ENCODE data around the gene TMEM63C. TPM values are rescaled to one million over a fixed set of nuclear protein-coding genes. Genes with fewer than 3 reads are reported as not detected.
A peak's percentile ranks its signal among the peaks of the same experiment; 100 is the strongest.

Gene TMEM63C
- total RNA-seq, 2 experiments from 2014 or later = 0.29 to 0.45 TPM

DNA sequence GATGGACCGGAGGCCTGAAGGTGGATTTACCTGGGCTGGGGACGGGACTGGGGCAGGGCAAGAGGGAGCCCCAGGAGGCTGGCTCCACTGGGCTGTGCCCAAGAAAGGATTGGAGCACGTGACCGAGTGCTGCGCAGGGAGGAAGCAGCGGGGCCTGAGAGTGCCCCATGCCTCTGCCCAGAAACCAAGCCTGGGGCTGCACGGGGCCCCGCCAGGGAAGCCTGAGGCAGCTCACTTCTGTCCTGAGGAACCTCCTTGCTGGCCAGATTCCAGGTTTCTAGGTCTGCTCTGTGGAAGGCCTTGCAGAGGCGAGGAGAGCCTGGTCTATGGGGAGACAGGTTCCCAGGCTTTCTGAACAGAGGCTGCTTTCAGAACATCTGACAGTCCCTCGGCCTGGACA, 79.0 kb downstream of the TMEM63C start:
- H3K4me3 Mint-ChIP-seq = no peak overlapping the region
- H3K36me3 Mint-ChIP-seq (ENCODE audit: low read depth) = no peaks in the 10 kb centered on the region

DNA sequence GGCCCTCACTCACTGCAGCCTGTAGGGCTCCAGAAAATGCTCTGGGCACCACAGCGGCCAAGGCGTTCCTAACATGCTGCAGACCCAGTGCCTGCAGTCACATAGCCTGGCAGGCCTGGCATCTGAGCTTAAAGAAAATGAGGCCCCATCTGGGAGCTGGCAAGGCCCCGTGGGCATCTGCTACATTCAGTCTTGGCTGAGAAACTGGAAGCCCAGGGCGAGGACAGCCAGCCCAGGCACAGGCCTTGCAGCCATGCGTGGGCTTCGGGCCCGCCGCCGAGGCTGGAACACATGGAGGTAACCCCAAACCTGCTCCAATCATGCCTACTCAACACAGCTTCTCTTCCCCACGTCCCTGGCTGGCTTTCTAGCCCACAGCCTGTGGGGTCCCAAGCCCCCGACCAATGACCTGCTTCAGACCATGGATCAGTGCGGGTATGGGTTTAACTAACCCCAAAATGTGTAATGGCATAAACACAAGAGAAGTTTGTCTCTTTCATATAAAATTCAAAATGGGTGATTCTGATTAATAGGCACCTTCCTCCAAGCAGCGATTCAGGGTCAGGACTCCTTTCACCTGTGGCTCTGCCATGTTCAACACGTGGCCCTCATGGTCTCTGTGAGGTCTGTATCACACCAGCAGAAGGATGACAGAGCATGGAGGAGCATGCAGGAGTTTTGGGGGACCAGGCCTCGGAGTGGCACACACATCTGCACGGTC, 83.0 kb downstream of the TMEM63C start:
- peaks cover 2% of the 10 kb centered on the region for H3K9me3 Mint-ChIP-seq
- no peaks in the 10 kb centered on the region for H3K4me1 Mint-ChIP-seq
- H3K27ac Mint-ChIP-seq = no peak overlapping the region
- POLR2A ChIA-PET = no interaction called here
- CTCF ChIA-PET = no interaction called here
- no peaks in the 10 kb centered on the region for H3K36me3 Mint-ChIP-seq (ENCODE audit: low read depth)
- DNase-seq = no peak
- peaks cover 30% of the 10 kb centered on the region for H3K27me3 Mint-ChIP-seq
- no peak overlapping the region for H3K4me3 Mint-ChIP-seq

More for the DNA sequence above, 79.0 kb downstream of the TMEM63C start:
- DNase-seq = no peak
- CTCF ChIA-PET = no interaction called here
- H3K27me3 Mint-ChIP-seq = peaks cover 15% of the 10 kb centered on the region
- H3K4me1 Mint-ChIP-seq = no peaks in the 10 kb centered on the region
- no peaks in the 10 kb centered on the region for H3K9me3 Mint-ChIP-seq
- H3K27ac Mint-ChIP-seq = no peak overlapping the region
- POLR2A ChIA-PET = no interaction called here

DNA sequence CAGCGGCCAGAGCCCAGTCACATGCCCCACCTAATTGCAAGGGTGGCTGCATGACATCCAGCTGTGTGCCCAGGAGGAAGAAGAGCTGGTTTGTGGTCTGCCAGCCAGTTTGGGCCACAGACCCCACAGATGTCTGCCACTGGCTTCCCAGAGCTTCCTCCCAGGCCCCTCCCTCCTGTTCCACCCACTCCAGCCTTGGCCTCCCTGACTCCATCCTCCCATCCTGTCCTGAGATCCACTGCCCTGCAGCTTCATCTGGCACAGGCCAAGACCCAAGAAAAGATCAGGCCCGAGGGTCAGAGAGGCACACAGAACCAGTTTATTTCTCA, 83.6 kb downstream of the TMEM63C start:
- no peak for DNase-seq
- H3K36me3 Mint-ChIP-seq (ENCODE audit: low read depth) = no peaks in the 10 kb centered on the region
- POLR2A ChIA-PET = no interaction called here
- H3K4me3 Mint-ChIP-seq = no peak overlapping the region
- H3K9me3 Mint-ChIP-seq = peaks cover 2% of the 10 kb centered on the region
- peaks cover 1% of the 10 kb centered on the region for H3K4me1 Mint-ChIP-seq
- CTCF ChIA-PET = no interaction called here
- H3K27ac Mint-ChIP-seq = no peak overlapping the region
- peaks cover 35% of the 10 kb centered on the region for H3K27me3 Mint-ChIP-seq

DNA sequence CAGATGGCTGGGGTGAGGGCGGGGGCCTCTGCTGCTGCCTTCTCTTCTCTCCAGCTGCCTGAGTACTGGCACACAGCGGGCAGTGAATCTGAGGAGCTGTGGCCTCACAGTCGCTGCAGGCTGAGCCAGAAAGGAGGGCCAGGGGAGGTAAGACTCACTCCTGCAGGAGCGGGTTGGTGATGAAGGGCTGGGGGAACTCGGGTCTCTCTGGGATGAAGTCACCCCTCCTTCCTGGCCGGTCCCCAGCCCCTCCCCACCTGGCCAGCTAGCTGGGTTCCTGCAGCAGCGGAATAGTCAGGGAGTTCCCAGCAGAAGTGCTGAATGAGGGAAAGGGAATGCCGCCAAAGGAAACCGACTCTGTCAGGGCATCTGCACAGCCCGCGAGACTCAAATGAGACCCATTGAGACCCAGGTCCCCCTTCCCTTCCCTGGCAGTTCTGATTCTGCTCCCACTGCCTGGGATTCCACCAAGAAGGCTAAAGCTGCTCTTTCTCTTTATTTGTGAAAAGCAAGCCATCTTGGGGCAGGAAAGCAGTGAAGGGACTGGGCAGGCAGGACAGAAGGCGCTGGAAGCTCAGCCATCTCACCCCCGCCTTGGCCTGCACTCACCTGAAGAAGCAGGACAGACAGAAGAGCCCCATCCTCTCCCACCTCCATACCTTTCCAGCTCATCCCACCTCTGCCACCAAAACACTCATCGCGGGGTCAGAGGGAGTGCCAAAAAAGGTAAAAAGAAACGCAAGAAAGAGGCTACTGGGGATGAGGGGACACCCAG, 84.2 kb downstream of the TMEM63C start:
- ChIA-PET POLR2A (interaction anchor here (0.6 kb wide), 1 partner anchor 26 kb away, joined by 3 read pairs; no protein-coding TSS in a partner anchor), CTCF (interaction anchor here (0.5 to 0.6 kb wide), 2 partner anchors 16 to 51 kb away, joined by 4 read pairs; no protein-coding TSS in a partner anchor)
- Mint-ChIP-seq H3K27ac (no peak overlapping the region), H3K36me3 (ENCODE audit: low read depth) (no peaks in the 10 kb centered on the region), H3K4me1 (peaks cover 1% of the 10 kb centered on the region), H3K27me3 (peaks cover 37% of the 10 kb centered on the region), H3K4me3 (no peak overlapping the region), H3K9me3 (peaks cover 2% of the 10 kb centered on the region)
- no peak for DNase-seq

DNA sequence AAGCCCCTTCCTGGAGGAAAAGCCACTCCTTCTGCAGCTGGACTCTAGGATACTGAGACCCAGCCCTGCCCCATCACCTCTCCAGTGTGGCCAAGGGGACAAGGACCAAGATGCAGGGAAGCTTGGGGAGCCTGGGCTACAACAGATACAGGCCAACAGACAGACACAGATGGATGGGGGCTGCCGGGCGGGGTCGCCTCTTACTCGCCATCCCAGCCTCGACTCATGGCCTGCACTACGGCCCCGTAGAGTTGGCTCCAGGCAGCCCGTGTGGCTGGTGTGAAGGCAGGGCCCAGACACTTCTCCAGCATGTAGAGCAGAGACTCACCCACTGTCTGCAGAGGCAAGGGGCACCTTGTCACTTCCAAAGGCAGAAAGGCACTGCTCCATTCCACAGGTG, 84.7 kb downstream of the TMEM63C start:
- Mint-ChIP-seq H3K36me3 (ENCODE audit: low read depth) (no peaks in the 10 kb centered on the region), H3K9me3 (peaks cover 2% of the 10 kb centered on the region), H3K27me3 (peaks cover 38% of the 10 kb centered on the region), H3K27ac (no peak overlapping the region), H3K4me3 (no peak overlapping the region), H3K4me1 (peaks cover 1% of the 10 kb centered on the region)
- DNase-seq = no peak
- ChIA-PET POLR2A (no interaction called here), CTCF (interaction anchor here (0.5 to 0.6 kb wide), 2 partner anchors 16 to 50 kb away, joined by 4 read pairs; no protein-coding TSS in a partner anchor)

DNA sequence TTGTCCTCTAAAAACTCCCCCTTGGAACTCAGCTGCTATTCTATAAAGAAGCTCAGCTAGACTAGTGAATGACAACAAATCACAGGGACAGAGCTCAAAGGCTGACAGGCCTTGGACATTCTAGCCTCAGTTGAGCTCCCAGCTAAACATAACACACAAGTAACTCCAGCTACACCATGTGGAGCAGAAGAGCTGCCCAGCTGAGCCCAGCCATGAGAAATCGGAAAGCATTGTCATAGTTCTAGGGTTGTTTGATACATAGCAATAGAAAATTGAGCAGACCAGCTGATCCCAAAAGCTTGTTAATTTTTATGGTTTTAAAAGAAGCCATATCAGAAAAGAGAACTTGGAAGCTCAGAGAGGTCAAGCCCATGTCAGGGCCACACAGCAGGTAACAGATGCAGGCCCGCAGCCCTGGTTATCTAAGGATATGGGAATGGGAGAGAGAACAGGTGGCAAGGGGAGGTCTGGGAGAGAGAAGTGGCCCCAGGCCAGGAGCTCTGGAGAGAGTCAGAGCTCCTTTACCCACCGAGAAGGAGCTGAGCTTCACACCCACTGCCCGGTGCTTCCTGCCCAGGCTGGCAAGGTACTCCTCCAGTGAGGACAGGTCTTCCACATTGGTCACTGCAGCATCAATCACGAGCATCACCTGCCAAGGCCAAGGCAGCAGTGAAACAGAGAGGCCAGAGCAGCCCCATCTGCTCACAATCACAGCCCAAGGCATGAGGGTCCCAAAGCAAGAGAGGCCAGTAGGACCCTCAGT, 86.5 kb downstream of the TMEM63C start:
- Mint-ChIP-seq H3K27me3 (peaks cover 44% of the 10 kb centered on the region), H3K4me1 (peaks cover 1% of the 10 kb centered on the region)

DNA sequence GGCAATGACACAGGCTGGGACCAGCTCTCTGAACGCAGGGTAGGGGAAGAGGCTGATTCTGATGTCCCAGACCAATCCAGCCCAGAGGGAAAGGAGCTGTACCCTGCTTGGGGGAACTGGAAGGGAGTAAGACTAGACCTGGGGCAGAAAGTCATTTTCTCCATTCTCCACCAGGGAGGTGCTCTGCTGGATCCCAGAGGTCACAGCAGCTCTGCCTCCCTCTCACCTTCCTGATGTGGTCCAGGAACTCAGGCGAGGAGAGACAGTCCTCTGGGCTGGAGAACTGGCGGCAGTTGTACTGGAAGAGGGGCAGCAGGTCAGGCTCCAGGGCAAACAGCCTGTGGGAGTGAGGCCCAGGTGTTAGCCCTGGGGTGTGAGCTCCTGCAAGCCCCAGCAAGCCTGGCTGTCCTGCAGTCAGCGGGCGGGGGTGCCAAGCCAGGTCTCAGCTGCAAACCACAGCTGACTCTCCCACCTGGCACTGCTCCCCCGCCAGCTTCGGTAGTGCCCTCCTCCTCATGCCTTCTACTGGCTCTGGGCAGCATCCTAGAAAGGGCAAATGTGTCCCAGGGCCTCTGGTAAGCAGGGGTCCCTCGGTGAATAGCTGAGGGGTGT, 87.5 kb downstream of the TMEM63C start:
- ChIA-PET POLR2A (no interaction called here), CTCF (interaction anchor here (1.2 kb wide), 1 partner anchor 21 kb away, joined by 4 read pairs; no protein-coding TSS in a partner anchor)
- no peak for DNase-seq
- Mint-ChIP-seq H3K4me1 (peaks cover 1% of the 10 kb centered on the region), H3K27me3 (peaks cover 38% of the 10 kb centered on the region), H3K27ac (no peak overlapping the region), H3K36me3 (ENCODE audit: low read depth) (no peaks in the 10 kb centered on the region), H3K4me3 (no peak overlapping the region), H3K9me3 (peaks cover 2% of the 10 kb centered on the region)

More for the DNA sequence above, 86.5 kb downstream of the TMEM63C start:
- Mint-ChIP-seq H3K27ac (peak overlapping the region; percentile 31), H3K4me3 (no peak overlapping the region), H3K36me3 (ENCODE audit: low read depth) (no peaks in the 10 kb centered on the region), H3K9me3 (peaks cover 2% of the 10 kb centered on the region)
- POLR2A ChIA-PET = no interaction called here
- no peak for DNase-seq
- CTCF ChIA-PET = interaction anchor here (1.2 kb wide), 1 partner anchor 22 kb away, joined by 4 read pairs; no protein-coding TSS in a partner anchor

DNA sequence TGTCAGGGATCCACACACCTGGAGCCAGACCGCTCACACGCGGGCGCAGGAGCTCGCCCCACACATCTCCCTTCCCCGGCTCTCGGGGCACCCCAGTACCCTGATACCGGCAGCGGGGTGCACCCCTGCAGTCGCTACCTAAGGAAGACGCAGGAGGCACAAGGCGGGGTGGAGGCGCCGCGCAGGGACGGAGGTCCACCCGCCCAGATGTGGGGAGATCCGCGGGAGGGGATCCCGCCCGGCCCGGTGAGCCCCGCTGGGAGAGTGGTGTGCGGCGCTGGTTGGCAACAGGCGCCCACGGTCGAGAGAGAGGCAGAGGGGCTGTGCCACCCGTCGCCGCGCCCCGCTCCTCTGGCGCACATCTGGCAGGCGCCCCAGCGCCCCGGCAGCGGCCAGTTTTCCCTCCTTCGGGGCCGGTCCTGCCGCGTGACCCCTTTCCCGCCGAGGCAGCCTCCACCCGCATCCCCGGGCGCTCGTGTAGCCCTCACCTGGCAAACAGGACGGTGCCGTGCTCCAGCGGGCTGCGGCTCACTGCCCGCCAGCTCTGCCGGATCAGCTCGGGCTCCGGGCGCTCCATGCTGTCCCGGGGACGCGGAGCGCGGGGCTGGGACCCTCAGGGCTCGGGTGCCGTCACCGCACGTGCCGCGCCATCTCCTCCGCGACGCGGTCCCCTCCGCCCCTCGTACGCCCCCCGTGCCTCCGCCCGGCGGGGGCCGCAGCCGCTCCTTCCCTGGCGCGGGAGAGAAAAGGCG, 88.9 kb downstream of the TMEM63C start:
- no peak for DNase-seq
- no peaks in the 10 kb centered on the region for H3K36me3 Mint-ChIP-seq (ENCODE audit: low read depth)
- H3K4me3 Mint-ChIP-seq = no peak overlapping the region
- ChIA-PET CTCF (no interaction called here), POLR2A (no interaction called here)
- H3K4me1 Mint-ChIP-seq = peaks cover 1% of the 10 kb centered on the region
- no peak overlapping the region for H3K27ac Mint-ChIP-seq
- H3K9me3 Mint-ChIP-seq = peaks cover 2% of the 10 kb centered on the region
- peaks cover 38% of the 10 kb centered on the region for H3K27me3 Mint-ChIP-seq

DNA sequence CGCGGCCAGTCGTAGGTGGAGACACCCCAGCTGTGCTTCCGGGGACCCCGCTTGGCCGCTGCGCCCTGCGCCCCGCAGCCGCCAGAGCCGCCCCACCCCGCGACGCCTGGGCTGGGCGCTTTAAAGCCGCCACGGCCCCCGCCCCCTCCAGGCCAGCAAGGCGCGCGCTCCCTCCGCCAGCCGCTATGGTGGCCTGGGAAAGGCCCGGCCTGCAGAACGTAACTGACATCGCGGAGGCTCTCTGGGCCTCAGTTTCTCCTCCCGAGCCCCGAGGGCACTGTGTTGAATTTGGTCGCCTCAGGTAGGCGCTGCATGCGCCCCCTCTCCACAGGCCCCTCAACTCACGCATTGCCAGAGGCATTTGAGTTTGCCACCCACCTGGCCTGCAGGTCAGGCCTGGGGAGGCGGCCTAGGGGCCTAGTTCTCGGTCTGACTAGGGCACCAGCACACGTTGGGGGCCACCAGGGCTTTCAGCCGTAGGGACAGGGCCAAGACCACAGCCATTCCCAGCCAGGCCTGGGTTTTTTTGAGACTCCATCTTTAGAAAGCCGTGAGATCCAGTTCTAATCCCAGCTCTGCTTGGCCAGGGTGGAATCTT, 89.6 kb downstream of the TMEM63C start, which contains the start of gene NGB:
NGB (minus strand) TSS at position 94 of the 598 bp plus-strand sequence. CDS start 269 bp downstream, outside the sequence.
- Mint-ChIP-seq H3K4me1 (peaks cover 1% of the 10 kb centered on the region), H3K27ac (no peak within 1 kb of the TSS), H3K9me3 (peaks cover 2% of the 10 kb centered on the region), H3K4me3 (no peak within 1 kb of the TSS), H3K27me3 (peaks cover 38% of the 10 kb centered on the region), H3K36me3 (ENCODE audit: low read depth) (no peaks in the 10 kb centered on the region)
- ChIA-PET CTCF (no interaction called here), POLR2A (no interaction called here)
- DNase-seq = no peak

DNA sequence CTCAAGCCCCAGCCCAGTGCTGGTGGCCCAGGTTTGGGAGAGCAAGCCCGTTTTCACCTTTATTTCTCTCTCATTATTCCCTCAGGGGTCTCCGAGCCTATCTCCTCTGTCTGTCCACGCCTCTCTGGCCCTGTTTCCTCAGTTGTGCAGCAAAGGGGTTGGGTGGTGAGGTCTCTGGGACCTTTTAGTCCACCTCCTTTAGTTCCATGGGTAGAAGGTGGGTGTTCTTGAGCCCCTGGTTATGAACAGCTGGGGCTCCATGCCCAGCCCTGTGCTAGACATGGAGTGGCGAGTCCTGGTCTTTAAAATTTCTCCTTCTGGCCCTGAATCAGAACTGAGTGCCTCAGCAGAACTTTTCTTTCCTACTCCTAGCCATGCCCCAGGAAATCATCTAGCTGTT, 90.7 kb downstream of the TMEM63C start:
- Mint-ChIP-seq H3K4me3 (no peak overlapping the region), H3K27me3 (peaks cover 38% of the 10 kb centered on the region)
- POLR2A ChIA-PET = no interaction called here

DNA sequence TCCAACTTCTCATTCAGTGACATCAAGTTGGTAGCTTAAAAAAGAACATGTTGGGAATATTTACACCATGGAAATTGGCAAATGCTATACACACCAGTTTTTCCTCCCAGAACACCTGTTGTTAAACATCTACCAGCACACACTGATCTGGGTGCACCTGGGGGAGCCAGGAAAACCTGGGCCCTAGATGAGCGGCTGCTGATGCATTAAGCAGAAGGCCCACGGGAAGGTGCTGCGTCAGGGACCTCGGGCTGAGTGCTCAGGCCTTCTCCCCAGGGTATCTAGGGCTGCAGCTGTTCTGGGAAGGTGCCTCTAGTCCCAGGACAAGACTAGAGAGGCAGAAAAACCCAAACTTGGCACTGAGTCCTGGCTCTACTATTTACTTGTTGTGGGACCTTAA, 92.2 kb downstream of the TMEM63C start:
- no peak overlapping the region for H3K27ac Mint-ChIP-seq
- POLR2A ChIA-PET = no interaction called here

More for the DNA sequence above, 90.7 kb downstream of the TMEM63C start:
- Mint-ChIP-seq H3K4me1 (peaks cover 1% of the 10 kb centered on the region), H3K9me3 (peaks cover 2% of the 10 kb centered on the region), H3K36me3 (ENCODE audit: low read depth) (no peaks in the 10 kb centered on the region), H3K27ac (no peak overlapping the region)
- DNase-seq = no peak
- CTCF ChIA-PET = no interaction called here

More for the DNA sequence above, 92.2 kb downstream of the TMEM63C start:
- CTCF ChIA-PET = no interaction called here
- peaks cover 1% of the 10 kb centered on the region for H3K4me1 Mint-ChIP-seq
- no peaks in the 10 kb centered on the region for H3K36me3 Mint-ChIP-seq (ENCODE audit: low read depth)
- no peak for DNase-seq
- H3K27me3 Mint-ChIP-seq = peaks cover 28% of the 10 kb centered on the region
- no peak overlapping the region for H3K4me3 Mint-ChIP-seq
- H3K9me3 Mint-ChIP-seq = no peaks in the 10 kb centered on the region
